DMS 273 (cell line): ENCODE results near the gene DUSP10.
A peak's percentile ranks its signal among the peaks of the same experiment; 100 is the strongest.

Experiments
- DNase-seq: peaks from one replicate; lab custom pipeline; 2025; ENCODE audit not compliant: unreplicated experiment; lab: John Stamatoyannopoulos, UW

DUSP10 gene

DNA sequence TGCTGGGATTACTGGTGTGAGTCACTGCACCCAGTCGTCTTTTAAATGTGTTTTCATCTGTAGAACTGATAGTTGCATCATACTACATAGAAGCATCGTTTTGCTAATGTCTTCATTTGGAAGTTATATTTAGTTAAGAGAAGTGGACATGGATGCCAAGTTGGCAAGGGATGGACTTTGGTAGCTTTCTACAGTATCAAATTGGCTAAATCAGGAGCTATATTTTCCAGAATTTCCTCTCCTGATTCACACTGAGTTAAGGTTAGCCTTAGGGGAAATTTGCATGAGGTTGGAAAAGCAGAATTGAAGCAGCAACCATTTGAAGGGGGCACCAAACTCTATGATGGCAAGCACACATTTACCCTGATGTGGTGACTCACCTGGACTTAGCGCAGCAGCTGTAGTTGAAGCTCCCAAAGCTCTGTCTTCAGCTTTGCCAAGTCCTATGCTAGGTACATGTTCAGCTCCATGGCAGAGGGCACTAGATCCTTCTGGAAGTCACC, 43.9 kb downstream of the DUSP10 start:
- DNase-seq, result no peak

DNA sequence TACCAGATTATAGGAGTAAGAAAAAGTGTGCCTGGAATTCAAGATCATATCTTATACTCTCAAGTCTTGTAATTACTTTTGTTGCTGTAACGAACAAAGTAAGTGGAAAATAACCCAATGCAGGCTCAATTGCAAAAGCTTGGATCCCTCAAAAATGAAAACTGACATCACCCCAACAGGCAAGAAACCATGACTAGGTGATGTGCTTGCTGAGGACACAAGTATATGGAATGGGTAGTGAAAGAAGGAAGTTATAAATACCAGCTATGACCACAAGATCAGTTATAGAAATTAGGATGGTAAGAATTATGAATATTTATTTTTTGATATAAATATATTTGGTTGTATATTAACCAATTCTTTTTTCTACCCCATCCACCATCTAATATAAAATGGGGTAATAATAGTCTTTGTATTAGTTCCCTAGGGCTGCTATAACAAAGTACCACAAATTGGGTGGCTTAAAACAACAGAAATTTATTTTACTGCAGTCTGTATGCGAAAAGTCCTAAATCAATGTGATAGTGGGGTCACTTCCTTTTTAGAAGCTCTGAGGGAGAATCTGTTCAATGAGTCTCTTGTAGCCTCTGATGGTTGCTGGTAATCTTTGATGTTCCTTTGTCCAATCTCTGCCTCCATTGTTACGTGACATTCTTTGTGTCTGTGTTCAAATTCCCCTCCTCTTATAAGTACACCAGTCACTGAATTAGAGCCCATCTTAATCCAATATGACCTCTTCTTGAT, 45.0 kb downstream of the DUSP10 start:
- DNase-seq, result no peak

- DNase-seq, result no peak
Measured at GRCh38 chr1:221696027-221696426, 45.9 kb downstream of the DUSP10 start.

GRCh38 chr1:221695301-221695700, 46.6 kb downstream of the DUSP10 start:
- no peak for DNase-seq

- DNase-seq, result no peak
Measured at GRCh38 chr1:221694109-221694508, 47.8 kb downstream of the DUSP10 start.

DNA sequence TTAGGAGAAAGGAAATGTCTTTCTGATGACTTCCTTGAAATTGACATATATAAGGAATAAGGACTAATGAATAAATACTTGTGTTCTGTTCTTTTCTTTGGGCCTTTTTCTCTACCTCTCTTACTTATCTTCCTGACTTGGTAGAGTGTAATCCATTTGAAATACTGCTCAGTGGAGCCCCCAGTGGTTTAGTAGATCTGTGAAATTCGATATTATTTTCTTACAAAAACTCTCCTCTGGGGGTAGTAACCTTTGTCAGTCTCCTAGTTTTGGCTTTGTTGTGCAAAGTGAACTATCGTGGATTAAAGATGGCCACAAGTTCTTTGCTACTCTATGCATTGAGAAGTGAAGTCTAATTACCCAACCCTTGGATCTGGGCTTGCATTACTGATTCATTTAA, 48.8 kb downstream of the DUSP10 start:
- peak; percentile 14 for DNase-seq

DNA sequence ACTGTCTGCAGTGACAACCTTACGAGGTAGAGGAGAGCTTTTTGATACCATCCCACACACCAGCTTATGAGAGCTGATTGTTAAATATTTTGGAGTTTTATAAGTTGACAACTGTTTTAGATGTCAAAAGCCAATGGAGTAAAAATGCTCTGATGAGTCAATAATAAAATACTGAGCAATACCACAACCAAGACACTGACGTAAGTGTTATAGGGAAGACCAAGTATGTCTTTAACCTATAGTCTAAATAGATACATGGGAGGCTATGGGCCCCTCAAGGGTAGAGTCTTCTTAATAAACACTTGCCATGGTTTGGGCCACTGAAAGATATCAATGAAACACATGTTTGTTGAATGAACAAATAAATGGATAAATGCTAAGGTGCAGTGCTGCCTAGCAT, 49.2 kb downstream of the DUSP10 start:
- DNase-seq, result no peak

DNA sequence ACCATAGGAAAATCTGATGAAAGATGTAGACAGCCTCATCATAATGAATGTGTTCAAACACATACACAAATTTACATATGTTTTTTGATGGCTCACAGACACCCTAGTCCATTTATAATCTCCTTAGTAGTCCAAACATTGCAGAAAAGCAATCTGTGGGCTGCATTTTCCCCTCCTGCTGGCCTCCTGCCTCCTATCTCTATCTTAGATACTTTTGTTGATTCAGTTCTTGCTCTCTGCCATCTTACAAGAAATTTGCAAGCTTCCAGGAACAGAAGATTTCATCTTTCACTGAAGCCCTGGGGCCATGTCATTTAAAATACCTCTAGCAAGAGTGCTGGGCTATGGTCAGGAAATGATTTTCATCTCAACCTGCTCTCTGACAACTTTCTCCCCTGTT, 50.6 kb downstream of the DUSP10 start:
- DNase-seq, result no peak

- DNase-seq, result no peak
Measured at GRCh38 chr1:221690858-221691257, 51.0 kb downstream of the DUSP10 start.

GRCh38 chr1:221689138-221689537, 52.8 kb downstream of the DUSP10 start:
- no peak for DNase-seq

DNA sequence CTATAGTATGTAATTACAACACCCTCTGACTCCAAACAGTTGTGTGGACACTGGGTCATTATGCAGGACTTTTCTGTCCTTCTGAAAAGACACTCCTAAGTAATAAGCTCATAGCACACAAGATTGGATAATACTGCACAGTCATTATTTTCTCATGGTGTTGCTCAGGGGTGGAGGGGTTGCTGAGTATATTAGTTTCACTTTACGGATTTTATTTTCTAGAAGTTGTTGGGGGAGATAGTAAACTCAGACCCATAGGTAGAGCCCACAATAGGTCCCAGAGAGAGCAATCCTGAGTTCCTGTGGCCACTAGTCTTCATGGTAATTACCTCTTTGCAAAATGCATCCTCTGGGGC, 53.4 kb downstream of the DUSP10 start:
- DNase-seq, result no peak

DNA sequence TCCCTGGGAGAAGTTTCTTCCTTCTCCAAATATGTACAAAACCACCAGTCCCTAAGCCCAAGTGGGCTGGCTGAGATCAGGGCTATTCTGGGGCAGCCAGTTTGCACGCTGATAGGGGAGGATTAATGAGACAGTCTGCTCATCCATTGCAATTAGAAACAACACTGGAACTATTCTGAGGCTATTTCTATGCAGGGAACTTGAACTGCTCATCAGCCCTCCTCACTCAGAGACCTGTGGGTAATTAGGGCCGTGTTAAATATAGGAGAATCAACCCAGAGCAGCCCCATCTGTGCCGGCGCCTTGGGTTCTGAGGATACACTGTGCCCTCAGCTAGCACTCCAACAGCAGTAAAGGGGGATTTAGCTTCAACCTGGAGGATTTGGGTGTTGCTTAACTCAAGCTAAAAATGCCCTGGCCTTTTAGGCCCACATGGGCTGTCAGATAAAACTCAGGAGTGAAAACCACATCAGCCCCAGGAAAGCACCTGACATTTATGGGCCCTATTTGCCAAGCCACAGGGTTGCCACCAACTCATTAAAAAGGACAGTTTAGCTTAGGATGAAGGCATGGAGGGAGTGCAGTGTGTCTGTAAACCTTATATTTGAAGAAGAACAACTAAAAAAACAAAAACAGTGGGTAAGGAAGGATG, 53.9 kb downstream of the DUSP10 start:
- no peak for DNase-seq

DNA sequence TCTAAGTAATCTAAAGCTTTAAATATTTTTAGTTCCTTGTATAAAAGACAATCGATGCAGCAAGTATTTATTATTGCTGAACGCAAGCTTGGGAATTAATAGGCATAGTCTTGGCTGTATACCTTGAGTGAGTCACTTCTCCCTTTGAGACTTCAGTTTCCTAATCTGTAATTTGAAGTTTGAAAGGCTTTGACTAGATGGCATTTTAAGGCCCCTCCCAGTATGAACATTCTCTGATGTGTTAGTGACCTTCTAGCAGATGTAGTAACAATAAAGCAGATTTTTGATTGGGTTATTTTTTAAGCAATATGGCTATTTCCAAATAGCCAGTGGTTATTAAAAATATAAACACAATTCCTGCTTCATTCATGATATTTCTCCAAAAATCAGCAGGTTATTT, 58.2 kb downstream of the DUSP10 start:
- DNase-seq, result no peak

DNA sequence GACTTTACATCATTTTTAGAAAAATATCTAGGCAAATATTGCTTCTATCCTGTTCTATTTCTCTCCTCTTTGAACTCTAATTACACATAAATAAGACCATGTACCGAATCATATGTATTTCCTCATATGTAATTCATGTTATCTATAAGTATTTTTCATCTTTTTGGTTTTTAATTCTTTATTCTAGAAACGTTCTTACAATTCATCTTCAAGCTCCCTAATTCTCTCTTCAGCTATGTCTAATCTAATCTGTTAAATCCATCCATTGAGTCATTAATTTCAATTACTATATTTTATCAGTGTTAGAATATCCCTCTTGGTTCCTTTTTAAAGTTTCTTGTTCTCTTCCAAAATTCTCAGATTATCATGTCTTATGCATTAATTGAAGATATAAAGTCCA, 61.8 kb downstream of the DUSP10 start:
- DNase-seq, result no peak

- DNase-seq, result no peak
Measured at GRCh38 chr1:221678014-221678413, 63.9 kb downstream of the DUSP10 start.

DNA sequence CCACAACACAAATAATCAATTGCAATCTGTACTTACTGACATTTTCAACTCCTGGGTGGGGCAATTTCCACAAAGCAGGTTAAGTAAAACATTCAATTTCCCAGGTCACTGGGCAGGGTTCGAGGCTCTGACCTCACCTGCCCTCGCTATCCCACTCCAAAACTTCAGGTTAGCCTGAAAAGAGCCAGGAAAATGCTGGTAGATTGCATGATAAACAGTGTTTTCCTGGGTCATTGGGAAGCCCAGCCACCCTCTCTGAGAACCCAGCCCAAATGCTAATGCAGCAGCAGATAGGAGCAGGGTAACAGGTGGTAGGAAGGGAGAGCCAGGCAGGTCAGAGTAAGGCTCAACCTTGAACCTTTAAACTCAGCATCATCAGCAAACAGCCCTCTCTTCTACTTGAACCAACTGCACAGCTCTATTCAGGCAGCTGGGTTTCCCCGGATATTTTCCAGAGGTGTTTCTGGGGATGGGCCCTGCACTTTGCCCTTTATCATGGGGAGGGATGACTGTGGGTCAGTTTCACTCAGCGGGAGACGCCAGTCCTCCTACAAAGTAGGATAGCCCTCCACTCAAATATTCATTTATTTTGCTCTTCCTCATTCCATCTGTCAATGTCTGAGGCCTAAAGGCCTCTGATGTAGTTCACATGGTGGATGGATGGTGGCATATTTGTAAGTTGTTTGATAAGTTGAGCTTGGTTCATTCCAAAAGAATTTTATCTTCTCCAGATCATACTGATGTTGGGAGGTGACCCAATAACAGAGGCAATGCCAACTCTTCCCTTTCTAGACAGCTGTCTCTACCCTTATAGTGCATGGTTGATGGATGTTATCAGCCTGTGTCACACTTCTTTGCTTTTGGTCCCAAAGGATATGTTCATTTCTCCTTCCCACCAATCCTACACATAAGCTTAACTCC, 65.7 kb downstream of the DUSP10 start:
- DNase-seq, result no peak

- DNase-seq, result no peak
Measured at GRCh38 chr1:221672965-221673364, 68.9 kb downstream of the DUSP10 start.

DNA sequence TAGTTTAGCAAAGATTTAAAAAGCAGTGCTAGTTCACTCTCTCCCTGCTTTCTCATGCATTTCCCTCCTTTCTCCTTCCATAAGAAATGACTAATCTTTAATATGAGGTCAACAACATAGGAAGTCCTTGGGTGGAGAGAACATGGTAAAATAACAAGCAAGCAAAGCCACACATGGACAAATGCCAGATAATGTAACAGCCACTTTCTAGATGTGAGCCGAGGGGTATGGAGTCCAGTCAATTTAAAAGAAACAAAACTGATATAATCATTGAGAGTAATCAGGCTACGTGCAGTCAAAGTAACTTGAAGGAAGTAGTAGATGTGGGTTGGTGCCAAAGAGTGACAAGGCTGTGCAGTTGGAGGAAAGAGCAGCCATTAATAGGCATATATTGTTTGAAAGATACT, 69.6 kb downstream of the DUSP10 start:
- no peak for DNase-seq

DNA sequence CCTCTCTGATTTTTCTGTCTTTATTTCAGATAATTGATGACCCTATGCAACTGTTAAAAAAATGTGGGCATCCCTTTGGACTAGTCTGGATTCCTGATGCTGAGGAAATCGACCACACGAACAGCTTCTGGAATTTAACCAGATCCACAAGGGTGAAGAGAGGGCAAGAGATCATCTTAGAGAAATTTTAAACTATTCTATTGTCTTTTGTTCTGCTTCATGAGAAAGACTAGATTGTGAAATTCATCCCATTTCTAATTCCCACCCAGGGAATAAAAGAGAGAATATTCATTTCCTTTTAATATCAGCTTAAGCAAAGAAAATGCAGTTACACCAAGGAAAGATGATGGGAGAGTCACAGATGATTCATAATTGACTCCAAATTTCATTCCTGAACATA, 71.8 kb downstream of the DUSP10 start:
- no peak for DNase-seq

DNA sequence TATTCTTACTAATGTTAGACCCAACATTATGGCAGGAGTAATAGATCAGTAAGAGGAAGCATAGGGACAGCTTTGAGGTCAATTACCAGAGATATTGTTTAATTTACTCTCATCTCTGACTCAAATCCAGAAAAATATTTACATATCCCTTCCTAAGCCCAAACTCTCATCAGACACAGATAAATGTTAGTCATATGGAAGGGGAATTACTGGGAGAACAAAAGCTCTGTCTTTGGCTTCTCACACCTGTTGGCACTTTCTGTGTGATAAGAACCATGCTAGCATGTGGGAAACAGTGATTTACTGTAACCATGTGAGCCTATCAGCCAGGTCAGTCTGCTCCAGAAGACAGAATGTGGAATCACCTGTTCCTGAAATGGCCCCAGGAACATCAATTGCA, 72.4 kb downstream of the DUSP10 start:
- no peak for DNase-seq

- DNase-seq, result no peak
Measured at GRCh38 chr1:221667504-221667903, 74.4 kb downstream of the DUSP10 start.

- DNase-seq, result no peak
Measured at GRCh38 chr1:221664253-221664652, 77.6 kb downstream of the DUSP10 start.
